ENCODE data around the gene RAET1E.
"Not testable (repeated sequence)": the region's sequence is repeated elsewhere in the genome, so short reads cannot be mapped to it uniquely, and the experiment has no call there.

The RAET1E gene

DNA sequence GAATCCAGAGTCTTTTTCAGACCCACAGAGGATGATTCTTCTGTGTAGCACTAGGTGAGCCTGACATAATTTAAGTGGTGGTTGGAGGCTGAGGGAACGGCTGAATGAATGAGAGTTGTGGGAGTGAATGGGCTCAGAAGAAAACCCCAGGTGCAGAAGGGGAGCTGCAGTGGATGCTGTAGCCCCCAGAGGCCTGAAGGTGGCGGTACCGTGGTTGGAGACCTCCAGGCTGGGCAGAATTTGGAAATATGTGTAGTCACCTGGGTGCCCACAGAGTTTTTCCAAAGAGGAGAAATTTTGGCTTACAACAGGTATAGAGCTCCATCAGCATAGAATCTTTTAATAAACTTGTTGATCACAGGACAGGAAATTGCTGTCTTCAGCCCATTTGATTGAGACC, 31.5 kb upstream of the RAET1E start:
- DNase-seq (ENCODE audit: low read depth in 2 of 2), result no peak

DNA sequence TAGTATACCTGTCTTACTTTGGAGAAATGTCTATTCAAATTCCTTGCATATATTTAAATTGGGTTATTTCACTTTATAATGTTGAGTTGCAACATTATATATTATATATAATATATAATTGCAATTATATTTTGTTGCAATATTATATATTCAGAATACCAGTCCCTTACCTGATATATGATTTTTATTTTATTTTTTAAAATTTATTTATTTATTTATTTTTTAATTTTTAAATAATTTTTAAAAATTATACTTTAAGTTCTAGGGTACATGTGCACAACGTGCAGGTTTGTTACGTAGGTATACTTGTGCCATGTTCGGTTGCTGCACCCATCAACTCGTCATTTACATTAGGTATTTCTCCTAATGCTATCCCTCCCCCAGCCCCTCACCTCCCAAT, 29.1 kb upstream of the RAET1E start:
- DNase-seq (ENCODE audit: low read depth in 2 of 2), result not testable (repeated sequence)

DNA sequence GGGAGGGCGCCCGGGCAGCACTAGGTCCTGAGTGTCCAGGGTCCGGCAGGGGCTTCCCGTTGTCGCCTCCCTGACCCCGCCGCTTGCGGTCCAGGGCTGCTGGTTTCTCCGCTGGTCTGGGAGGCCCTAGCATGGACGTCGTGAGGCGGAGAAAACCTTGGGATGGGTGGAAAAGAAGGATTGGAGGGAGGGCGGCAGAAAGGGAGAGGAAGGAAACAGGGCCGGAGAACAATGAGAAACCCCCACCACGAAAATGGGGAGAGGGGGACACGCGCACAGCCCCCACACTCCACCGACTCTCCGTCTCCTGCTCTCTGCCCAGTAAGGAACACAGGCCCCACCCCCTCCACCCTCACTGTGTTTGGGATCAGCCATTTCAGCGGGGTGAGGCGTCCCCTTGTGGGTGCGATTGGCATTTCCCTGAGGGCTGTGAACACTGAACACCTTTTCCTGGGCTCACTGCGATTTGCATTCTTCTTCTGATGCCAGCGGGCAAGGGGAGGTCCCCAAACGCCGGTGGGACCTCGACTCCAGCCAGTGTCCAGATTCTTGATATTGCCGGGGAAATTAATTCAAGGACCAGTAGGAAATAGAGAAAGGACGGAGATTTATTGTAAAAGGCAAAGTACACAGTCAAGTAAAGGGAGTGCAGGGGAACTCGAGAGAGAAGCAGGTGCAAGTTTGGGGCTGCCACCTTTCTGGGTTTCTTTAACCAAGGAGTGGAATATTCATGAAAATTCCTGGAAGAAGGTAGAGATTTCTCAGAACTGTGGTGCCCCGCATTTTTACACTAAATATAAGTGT, 28.3 kb upstream of the RAET1E start:
- peak; percentile 66 to 80 for DNase-seq (ENCODE audit: low read depth in 2 of 2)

DNA sequence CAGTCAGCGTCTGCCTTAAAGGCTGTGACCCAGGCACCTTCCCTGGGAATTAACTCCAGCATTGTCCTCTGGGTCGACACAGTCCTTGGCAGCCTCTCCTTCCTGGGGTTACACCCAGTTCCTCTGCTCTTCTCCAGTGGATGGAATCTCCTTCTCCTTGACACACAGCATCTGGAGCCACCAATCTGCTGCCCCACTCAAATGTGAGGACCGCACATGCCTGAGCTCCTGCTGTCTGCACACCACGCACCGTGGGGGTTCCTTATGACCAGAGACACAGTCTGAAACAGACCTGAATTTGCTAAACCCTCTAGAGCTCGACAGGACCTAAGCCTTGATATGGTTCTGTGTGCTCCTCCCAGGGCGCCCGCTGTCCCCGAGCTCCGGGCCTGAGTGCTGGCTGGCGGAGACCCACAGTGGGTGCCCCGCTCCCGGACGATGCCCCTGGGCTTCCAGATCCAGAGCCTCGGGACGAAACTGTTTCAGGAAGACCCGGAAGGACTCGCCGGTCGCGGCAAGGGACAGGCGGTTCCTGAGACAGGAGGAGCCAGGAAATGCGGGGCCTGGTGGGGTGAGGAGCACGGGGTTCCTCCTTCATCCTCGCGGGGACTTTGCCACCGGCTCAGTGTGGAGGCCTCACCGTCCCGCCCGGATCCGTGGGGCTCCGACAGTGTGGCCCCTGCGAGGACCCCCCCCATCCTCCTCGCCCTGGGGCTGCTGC, 27.5 kb upstream of the RAET1E start:
- DNase-seq (ENCODE audit: low read depth in 2 of 2), result no peak

DNA sequence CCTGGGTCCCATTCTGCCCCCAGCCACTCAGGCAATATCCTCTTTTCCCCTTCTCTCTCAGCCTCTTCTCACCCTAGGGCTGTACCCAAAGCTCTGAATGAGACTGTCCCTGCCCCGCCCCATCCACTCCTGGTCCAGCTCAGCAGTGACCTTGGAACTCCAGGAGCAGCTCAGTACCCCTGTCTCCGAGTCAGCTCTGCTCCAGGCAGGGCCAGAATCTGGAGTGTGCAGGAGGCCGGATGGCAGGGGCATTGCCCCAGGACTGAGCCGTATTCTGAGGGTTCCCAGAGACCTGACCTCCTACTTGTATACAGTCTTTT, 27.0 kb upstream of the RAET1E start:
- no peak for DNase-seq (ENCODE audit: low read depth in 2 of 2)

DNA sequence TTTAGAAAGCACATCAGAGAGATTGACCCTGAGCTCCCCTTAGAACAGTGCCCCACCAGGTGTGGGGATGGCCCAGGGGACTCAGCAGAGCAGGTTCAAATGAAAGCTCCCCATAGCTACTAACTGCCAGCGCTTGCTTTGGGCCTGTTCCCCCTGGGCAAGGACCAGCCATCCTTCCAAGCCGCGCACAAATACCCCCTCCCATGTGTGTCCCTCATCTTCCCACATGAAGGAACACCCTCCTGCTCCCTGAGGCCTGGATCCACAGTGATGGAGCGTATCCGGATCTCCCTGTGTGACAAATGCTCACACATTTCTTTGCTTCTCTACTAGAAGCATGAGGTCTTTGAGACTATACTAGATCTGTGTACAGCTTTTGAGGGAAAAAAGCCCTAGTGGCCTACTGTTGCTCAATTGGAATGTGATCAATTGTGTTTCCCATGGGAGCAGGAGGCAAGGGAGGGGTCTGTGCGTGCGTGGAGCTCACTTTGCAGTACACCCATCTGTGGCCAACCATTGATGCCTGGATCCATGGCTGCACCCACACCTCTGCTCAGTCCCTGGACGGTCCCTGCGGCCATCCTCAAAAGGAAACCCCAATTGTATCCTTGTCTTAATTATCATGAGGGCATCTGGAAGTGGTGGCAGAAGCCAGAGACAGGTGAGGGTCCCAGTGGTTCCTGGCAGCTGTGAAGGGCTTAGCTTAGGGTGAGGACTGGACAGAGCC, 26.5 kb upstream of the RAET1E start:
- DNase-seq (ENCODE audit: low read depth in 2 of 2), result no peak

DNA sequence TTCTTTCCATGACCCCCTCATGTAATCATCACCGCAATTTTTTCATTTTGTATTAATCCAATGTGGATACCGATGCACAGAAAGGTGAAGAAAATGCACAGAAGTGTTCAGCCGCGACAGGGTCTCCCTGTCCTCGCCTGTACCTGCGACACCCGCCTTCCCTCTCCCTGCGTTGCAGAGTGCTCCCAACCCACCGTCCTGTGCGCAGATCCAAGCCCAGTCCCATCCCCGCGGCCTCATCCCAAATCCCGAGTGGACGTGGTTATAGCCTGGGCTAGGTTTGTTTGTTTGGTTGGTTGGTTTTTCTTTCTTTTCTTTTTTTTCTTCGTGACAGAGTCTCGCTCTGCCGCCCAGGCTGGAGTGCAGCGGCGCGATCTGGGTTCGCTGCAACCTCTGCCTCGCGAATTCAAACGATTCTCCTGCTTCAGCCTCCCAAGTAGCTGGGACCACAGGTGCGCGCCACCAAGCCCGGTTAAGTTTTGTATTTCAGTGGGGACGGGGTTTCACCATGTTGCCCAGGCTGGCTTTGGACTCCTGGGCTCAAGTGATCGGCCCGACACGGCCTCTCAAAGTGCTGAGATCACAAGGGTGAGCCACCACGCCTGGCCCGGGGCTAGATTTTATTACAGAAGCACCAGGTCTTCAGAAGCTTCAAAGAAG, 25.5 kb upstream of the RAET1E start:
- DNase-seq (ENCODE audit: low read depth in 2 of 2), result no peak

DNA sequence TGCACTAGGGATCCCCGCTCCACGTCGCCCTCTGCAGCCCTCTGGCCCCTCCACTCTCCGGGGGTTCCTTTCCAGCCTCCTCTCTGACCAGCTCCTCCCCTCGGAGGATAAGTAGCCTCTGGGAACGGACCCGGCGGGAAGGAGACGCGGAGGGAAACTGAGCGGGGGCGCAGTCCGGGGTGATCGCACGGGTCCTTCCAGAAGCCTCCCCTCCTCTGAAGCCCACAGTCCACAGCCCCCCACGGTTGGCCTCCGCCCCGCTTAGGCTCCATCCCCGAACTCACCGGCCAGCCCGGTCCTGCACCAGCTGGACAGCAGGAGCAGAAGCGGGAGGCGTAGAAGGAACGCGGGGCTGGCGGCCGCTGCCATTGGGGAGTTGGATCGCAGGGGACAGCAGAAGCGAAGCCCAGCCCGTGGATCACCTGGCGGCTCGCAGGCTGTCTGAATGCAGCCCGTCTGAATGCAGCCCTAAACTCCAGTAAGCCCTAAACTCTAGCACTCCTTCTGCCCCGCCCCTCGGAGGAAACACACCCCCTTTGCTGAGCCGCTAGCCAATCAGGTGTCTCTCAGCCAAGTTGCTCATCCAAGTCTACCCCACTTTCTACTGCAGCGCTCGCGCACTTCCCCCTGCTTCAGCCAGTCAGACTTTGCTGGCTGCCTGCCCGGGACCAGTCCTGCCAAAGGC, 24.9 kb upstream of the RAET1E start, which contains the start of gene RAET1G:
Gene RAET1G (minus strand): TSS at position 480 of the 685 bp plus-strand sequence. CDS start 111 bp downstream, at position 369.
- peak; percentile 71 to 73 for DNase-seq (ENCODE audit: low read depth in 2 of 2)

DNA sequence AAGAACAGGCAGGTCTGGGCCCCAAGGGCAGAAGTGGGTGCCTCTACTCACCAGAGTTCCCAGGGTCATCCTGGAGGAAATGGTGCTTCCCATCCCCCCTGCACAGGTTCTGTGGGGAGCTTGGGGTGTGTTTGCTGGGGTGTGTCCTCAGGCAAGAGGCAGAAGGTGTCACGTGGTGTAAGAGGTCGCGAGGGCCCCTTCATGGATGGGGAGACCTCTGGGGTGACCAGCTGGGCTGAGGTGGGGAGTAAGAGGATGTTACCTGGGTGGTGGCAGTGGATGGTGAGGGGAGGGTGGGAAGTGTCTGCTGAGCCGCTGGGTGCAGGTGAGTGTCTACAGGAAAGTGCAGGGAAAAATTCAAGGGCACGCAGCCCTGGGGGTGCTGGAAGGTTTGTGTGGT, 24.2 kb upstream of the RAET1E start:
- DNase-seq (ENCODE audit: low read depth in 2 of 2), result not testable (repeated sequence)

DNA sequence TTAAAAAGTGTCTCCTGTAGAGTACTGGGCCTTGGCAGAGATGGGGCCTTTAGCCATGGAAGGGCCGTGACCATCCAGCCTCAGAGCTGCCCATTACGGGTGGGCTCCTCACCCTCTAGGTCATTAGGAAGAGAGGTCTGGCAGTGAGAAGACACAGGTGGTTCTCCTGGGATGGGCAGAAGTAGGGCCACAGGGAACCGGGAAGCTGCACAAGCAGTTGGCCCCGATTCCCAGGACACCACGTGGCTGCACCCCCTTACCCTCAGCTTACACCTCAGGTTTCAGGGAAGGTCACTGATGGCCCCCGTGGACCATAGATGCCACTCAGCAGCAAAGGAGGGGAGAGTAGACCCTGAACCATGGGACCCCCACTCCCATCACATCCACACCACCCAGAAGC, 23.4 kb upstream of the RAET1E start:
- DNase-seq (ENCODE audit: low read depth in 2 of 2), result no peak

DNA sequence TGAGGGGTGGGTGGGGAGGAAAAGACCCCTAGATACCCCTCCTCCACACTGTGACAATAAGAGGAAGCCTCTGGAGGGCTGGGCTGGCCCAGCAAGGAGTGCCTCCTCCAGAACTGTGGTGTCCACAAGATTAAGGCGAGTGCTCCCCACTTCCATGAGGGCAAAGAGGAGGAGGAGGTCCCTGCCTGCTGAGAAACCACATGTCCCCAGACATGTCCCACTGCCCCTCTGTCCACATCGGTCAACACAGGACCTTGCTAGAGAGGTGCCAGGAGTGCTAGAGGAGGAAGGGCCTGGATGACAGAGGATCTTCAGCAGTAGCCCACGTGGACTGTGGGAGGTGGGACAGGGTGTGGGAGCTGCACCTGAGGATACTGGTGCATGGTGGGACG, 21.9 kb upstream of the RAET1E start:
- no peak for DNase-seq (ENCODE audit: low read depth in 2 of 2)

DNA sequence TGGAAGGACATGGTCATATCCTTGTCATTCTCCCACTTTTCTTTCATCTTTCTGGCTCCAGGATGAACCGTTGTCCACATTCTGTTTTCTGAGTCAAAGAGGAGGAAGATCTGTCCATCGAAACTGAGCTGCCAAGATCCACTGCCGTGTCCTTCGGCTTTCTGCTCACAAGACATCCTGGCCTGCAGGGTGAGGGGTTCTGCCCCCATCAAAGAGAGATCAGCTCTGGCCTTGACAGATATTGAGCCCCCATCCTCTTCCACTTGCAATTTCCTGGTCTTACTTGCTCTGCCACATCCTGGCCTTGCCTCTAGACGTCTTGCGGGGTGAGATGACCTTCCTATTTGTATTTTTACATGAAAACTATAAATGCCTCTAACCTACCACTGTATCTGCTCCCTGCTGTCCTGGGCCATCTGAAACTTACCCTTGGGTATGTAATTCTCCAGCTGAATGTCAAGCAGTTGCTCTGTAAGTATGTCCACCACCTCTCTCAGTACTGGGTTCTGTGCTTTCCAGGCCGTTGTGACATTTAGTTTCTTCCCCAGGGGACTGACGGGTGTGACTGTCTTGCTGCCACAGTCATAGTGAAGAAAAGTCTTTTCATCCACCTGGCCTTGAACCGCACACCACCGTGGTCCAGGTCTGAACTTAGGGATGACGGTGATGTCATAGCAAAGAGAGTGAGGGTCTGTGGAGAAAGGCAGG, 21.4 kb upstream of the RAET1E start:
- not testable (repeated sequence) for DNase-seq (ENCODE audit: low read depth in 2 of 2)

DNA sequence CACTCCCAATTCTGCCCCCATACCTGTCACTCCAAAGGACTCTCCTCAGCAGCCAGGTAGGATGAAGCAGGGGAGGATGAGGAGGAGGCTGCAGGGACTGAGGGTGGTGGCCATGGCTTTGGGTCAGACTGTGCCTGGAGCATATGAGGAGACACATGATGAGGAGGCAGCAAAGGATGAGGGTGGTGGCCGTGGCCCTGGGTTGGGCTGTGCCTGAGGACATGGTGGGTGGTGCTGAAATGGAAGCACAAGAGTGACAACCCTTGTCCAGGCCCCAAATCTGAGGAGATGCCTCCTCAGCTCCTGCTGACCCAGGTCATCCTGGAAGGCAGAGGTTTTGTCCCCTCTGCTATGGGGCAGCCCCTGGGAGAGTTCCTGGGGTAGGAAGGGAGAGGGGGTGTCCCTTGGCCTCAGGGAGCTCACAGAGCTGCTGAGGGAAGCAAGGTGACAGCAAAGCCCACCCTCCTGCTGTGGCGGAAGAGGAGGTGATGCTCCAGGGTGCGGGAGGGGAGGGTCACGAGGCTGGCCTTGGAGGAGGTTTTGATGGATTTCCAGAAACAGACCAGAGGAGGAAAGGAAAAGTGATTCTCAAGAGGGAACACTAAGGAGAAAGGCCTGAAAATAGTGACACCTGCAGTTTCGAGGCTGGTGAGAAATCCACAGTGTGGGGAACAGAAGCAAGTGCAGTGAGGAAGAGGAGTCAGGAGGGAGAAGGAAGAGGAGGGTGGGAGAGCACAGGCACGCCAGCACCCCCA, 20.4 kb upstream of the RAET1E start:
- no peak for DNase-seq (ENCODE audit: low read depth in 2 of 2)

DNA sequence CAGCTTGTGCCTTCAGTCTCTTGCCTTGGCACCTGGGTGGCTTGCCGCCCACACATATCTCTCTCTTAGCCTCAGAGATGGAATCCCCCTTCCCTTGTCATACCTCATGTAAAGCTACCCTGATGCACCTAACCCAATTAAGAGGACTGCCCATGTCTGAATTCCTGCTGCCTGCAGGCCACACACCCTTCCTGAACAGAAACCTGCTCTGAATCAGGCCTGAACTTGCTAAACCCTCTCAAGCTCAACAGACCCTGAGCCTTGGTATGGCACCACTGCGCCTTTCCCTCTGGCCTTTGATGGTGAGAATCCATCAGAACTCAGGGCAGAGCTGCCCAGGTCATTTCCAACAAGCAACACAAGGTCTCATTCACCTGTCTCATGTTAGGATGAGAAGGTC, 19.8 kb upstream of the RAET1E start:
- no peak for DNase-seq (ENCODE audit: low read depth in 2 of 2)

DNA sequence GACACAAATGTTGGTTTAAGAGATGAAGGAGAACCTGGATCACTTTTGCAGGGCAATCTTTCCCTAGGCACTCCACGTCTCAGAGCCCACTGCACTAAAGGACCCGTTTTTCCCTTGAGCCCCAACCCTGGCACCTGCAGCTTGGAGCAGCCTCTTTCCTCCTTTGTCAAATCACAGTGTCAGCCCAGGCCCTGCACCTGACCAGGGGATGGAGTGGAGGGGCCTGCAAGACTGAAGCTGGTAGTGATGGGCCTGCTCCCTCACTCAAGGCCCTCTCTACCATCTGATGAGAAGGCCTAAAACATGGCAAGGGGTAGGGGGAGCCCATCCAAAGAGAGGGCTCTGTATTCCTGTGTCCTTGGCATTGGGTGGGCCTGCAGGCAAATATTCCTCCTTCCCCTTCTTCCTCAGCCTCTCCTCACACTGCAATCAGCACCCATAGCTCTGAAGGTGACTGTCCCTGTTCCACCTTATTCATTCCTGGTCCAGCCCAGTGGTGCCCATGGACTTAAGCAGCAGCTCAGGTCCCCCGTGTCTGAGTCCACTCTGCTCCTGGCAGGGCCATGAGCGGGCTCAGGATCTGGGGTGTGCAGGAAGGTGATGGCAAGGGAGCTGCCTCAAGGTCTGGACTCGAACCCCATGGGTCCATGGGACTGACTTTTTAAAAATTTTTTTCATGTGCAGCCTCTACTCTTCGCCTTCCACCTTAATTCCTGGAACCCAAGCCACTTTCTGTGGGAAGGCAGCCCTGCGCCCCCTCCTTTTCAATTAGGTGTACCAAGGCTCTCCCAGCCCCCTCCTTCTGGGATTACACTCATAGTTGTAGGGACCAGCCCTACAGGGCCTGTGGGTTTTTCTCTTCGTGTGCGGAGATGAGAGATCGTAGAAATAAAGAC, 18.3 kb upstream of the RAET1E start:
- DNase-seq (ENCODE audit: low read depth in 2 of 2), result no peak

DNA sequence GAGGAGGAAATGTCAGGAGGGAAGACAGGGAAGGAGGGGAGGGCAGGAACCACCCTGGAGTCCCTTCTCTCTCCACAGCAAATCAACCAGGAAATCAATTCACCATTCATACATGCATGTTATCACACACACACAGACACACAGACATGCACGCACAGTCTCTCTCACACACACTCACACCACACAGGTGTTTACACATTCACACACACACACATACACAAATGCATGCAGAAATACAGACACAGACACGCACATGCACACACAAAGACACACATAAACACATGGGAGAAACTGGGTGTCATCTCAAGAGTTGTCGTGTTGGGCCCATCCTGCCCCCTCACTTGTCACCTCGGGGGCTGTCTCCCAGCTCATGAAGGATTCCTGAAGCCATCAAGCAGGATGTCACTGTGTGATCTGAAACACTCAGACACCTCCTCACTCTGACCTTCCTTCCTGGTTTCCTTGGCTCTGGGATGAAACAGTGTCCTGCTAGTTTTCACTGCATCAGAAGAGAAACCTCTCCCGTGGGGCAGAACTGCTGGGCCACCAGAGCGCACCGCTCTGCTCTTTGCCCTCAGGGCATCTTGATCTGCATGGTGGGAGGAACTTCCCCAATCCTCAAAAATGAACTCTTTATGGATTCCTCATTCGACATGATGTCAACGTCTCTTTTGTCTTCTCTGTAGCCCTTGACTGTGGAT, 15.8 kb upstream of the RAET1E start:
- DNase-seq (ENCODE audit: low read depth in 2 of 2), result no peak

DNA sequence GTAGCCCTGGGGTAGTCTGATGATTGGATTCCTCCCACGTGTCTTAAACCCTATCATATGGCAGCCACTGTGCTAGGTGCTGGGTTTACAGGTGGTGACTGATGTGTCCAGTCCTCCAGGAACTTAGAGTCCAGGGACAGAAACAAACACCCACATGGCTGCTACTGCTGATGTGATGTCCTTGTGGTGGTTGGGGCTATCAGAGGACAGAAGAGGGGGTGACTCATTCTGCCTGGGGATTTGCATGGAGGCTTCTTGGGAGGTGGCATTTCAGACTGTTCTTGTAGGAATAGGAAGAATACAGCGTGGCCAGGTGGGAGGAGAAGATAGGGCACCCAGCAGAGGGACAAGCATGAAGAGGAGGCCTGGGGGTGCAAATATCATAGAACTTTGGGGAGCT, 15.2 kb upstream of the RAET1E start:
- DNase-seq (ENCODE audit: low read depth in 2 of 2), result no peak

DNA sequence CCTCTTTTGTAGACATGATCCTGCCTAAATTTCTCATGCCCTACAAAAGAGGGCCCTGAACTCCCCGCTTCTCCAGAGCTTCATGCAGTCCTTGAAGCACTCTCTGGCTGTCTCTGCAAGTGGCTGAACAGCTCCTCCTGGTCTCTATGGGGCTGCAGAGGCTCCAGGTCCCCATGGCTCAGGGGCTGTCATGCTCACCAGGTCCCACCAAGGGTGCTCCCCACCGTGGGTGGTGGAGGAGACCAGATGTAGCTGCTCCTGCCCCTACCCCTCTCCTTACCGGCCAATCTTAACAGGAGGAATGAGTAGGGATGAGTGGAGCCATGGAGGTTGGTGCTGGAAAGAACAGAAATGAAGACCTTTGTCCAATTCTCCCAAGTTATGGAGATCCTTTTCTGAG, 14.8 kb upstream of the RAET1E start:
- DNase-seq (ENCODE audit: low read depth in 2 of 2), result not testable (repeated sequence)
